Thymus (tissue), 11 donors: ENCODE measurements around the gene MCHR1. TPM values are rescaled to one million over a fixed set of nuclear protein-coding genes. Genes with fewer than 3 reads are reported as not detected.

Experiments used
- DNase-seq, 9 donors: peaks; one replicate each; pipeline ENCODE4 v3.0.0-alpha.2; 2013; ENCODE audit warnings: low spot score in 9 of 9, low read depth in 6 of 9, missing footprints in 1 of 9
- H3K27ac ChIP-seq, 2 donors: one replicate each; pipeline ENCODE4 v1.5.1; 2013; ENCODE audit warnings: control low read depth in 1 of 2, low read depth in 1 of 2, low read length in 1 of 2, mild to moderate bottlenecking in 1 of 2, moderate library complexity in 1 of 2
- H3K27me3 ChIP-seq, 2 donors: one replicate each; pipeline ENCODE4 v1.5.1; 2013; ENCODE audit warnings: low read length in 1 of 2; ENCODE audit not compliant: control insufficient read depth in 2 of 2, insufficient read depth in 1 of 2
- H3K36me3 ChIP-seq, 2 donors: one replicate each; pipeline ENCODE4 v1.5.1; 2013; ENCODE audit warnings: low read length in 1 of 2, mild to moderate bottlenecking in 1 of 2, moderate library complexity in 1 of 2; ENCODE audit not compliant: control insufficient read depth in 2 of 2, insufficient read depth in 2 of 2
- H3K4me1 ChIP-seq, 2 donors: one replicate each; pipeline ENCODE4 v1.5.1; 2013; ENCODE audit warnings: low read length in 2 of 2; ENCODE audit not compliant: control insufficient read depth in 2 of 2, insufficient read depth in 2 of 2
- H3K4me3 ChIP-seq, 2 donors: one replicate each; pipeline ENCODE4 v1.5.1; 2013; ENCODE audit warnings: low read length in 2 of 2, control low read depth in 1 of 2, mild to moderate bottlenecking in 1 of 2
- H3K9me3 ChIP-seq, 2 donors: one replicate each; pipeline ENCODE4 v1.5.1; 2013; ENCODE audit warnings: low read length in 1 of 2, mild to moderate bottlenecking in 1 of 2; ENCODE audit not compliant: control insufficient read depth in 2 of 2, insufficient read depth in 1 of 2
- WGBS: extraction: QIAGEN DNeasy Blood & Tissue Kit; methylation state at CpG from one replicate; pipeline ENCODE4 v1.1.7; 2013; 5-methylcytosine and 5-hydroxymethylcytosine counted together
- polyA plus RNA-seq: library from polyadenylated mRNA; stranded (reverse); fragments of 200-250 nt; gene quantifications from one replicate; pipeline ENCODE4 v1.2.3, GENCODE V29; 2013
- total RNA-seq: library from RNA; stranded (reverse); fragments of 120-200 nt; gene quantifications from one replicate; pipeline ENCODE4 v1.2.4, GENCODE V29; 2013
- donor health status: healthy.

The MCHR1 gene
- total and polyA plus RNA-seq, 2 donors: 0.24 to 0.39 TPM

DNA sequence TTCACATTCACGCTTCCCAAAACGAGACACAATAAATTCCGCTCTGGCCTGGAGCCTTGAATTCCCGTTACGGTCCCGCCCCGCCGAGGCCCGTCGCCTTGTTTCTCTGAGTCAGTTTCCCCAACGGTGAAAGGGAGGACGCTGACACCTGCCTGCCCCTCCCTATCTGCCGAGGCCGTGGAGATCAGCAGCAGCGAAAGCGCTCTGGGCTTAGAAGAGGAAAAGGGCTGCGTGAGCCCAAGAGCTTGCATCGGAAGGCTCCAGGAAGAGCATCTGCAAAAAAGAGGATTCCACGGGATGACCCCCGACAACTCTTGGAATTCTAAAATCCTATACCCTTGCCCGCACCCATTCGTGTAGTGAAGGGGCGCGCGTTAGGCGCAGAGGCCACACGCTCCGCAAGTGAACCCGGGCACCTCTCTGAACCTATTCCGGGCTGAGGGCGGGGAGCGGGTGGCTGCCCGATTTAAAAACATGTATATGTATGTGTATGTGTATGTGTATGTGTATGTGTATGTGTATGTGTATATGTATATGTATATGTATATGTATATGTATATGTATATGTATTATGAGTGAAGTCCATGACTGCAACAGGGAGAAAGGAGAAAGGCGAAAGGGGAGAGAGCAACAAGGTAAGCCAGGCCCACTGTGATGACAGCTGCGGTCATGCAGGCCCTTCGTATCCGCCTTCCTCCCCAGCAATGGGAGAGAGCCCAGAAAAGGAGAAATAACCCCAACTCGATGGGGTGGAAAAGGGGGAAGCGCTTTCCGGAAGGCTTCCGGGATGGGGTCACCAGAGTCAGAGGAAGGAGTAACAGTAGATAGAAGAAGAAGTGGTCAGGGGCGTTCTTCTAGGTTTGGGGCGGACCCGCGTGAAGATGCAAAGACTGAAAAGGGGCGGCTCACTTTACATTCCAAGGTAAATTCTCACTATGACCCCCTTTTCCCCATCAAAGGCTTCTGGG lies 41.8 kb upstream of the MCHR1 start:
- Histone ChIP-seq H3K27ac (peak overlapping the region; percentile 78 to 81), H3K4me1 (peaks cover 11 to 22% of the 10 kb centered on the region in 2 donors), H3K27me3 (no peaks in the 10 kb centered on the region), H3K36me3 (no peaks in the 10 kb centered on the region), H3K4me3 (peak overlapping the region; percentile 67 to 87), H3K9me3 (no peaks in the 10 kb centered on the region)
- DNase-seq: peak in 3 of 9 donors; percentile 48 to 54 (median 51)
- 12% methylated on average over 46 of the region's 46 CpGs for WGBS

DNA sequence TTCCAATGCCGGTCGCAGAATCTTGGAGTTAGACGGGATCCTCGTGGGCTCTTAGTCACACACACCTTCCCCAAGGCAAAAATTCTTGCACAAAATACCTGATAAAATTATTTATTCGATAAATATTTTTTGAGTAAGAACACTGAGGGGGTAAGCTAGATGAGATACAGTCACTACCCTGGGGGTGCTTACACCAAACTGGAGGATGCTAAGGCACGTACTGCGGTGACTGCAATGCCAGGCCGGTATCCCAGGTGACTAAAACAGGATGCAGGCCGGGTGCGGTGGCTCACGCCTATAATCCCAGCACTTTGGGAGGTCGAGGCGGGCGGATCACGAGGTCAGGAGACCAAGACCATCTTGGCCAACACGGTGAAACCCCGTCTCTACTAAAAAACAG lies 41.0 kb upstream of the MCHR1 start:
- H3K27ac ChIP-seq: no peak overlapping the region
- 98% methylated on average over 17 of the region's 17 CpGs for WGBS
- H3K27me3 ChIP-seq: no peaks in the 10 kb centered on the region
- H3K36me3 ChIP-seq: no peaks in the 10 kb centered on the region
- no peak overlapping the region for H3K4me3 ChIP-seq
- no peaks in the 10 kb centered on the region for H3K9me3 ChIP-seq
- DNase-seq: no peak
- H3K4me1 ChIP-seq: peaks cover 11 to 22% of the 10 kb centered on the region in 2 donors

DNA sequence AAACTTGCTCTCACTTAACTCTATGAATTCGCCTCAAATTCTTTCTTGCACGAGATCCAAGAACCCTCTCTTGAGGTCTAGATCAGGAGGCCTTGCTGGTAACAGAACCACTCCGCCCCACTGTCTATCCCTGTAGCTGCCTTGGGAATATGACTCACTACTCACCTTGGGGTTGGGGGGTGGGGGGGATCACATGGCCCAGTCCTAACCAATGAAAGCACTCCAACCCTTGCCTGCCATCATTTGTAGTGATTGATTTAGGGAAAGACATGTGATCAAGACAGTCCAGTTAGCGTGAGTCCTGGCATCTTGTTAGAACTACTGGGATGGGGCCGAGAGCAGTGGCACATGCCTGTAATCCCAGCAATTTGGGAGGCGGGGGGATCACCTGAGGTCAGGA lies 38.0 kb upstream of the MCHR1 start:
- no peak overlapping the region for H3K27ac ChIP-seq
- H3K27me3 ChIP-seq: no peaks in the 10 kb centered on the region
- H3K4me1 ChIP-seq: peaks cover 4 to 10% of the 10 kb centered on the region in 2 donors
- H3K4me3 ChIP-seq: no peak overlapping the region
- no peaks in the 10 kb centered on the region for H3K9me3 ChIP-seq
- no peak for DNase-seq
- no peaks in the 10 kb centered on the region for H3K36me3 ChIP-seq
- 97% methylated on average over 6 of the region's 6 CpGs for WGBS

DNA sequence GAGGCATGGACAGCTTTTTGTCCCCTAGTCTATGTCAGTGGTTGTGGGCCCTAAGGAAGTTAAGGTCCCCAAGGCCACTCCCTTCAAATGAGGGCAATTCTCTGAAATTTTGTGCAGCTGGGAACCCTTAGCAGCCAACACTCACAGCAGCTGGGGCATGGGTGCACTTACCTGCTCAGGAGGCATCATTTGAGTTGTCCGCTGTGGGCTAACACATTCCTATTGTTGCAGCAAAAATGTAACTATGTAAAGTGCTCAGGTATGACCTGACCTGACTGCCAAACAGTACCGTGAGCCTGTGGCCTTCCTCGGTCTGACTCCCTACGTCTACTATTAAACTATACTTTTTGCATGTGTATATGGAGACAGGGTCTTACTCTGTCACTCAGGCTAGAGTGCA lies 37.0 kb upstream of the MCHR1 start:
- no peak for DNase-seq
- Histone ChIP-seq H3K4me1 (peaks cover 4 to 12% of the 10 kb centered on the region in 2 donors), H3K4me3 (no peak overlapping the region), H3K27me3 (no peaks in the 10 kb centered on the region), H3K9me3 (no peaks in the 10 kb centered on the region), H3K36me3 (no peaks in the 10 kb centered on the region), H3K27ac (no peak overlapping the region)
- WGBS: 98% methylated on average over 4 of the region's 4 CpGs

DNA sequence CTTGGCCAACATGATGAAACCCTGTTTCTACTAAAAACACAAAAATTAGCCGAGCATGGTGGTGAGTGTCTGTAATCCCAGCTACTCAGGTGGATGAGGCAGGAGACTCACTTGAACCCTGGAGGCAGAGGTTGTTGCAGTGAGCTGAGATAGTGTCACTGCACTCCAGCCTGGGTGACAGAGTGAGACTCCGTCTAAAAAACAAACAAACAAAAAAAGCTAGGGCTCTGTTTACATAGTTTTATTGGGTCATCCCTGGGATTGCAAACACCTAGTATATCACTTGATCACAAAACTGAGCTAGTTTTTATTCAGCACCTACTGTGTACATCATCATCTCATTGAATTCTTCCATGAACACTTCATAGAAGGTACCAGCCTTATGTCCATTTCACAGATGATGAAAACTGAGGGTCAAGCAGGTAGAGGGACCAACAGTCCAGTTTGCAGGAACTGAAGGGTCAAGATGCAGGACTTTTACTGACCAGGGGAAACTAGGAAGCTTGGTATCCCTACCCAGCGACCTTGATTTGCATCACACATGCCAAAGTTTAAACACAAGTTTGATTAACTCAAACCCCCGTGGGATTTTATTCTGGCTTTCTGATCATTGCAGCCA lies 33.6 kb upstream of the MCHR1 start:
- no peak for DNase-seq
- WGBS: 82% methylated on average over 4 of the region's 4 CpGs
- H3K9me3 ChIP-seq: no peaks in the 10 kb centered on the region
- no peaks in the 10 kb centered on the region for H3K27me3 ChIP-seq
- H3K27ac ChIP-seq: no peak overlapping the region
- peaks cover 0 to 8% of the 10 kb centered on the region in 2 donors for H3K4me1 ChIP-seq
- no peak overlapping the region for H3K4me3 ChIP-seq
- H3K36me3 ChIP-seq: no peaks in the 10 kb centered on the region

DNA sequence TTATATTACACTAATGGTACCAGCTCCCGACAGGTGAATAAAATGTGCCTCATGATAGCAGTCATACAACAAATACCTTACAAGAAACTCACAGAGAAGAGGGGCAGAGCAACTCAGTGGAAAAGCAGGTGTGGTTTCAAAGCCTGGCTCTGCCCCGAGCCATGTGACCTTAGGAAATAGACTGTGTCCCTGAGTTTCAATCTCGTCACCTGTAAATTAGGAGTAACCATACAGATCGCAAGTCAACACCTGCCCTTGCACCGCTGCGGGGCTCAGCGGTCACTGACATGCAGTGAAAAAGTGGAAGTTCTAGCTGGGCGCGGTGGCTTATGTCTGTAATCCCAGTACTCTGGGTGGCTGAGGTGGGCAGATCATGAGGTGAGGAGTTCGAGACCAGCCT lies 30.9 kb upstream of the MCHR1 start:
- 93% methylated on average over 10 of the region's 10 CpGs for WGBS
- peak overlapping the region in 1 of 2 donors; percentile 43 for H3K27ac ChIP-seq
- H3K4me1 ChIP-seq: peaks cover 0 to 15% of the 10 kb centered on the region in 2 donors
- no peaks in the 10 kb centered on the region for H3K9me3 ChIP-seq
- H3K4me3 ChIP-seq: no peak overlapping the region
- no peak for DNase-seq
- no peaks in the 10 kb centered on the region for H3K27me3 ChIP-seq
- no peaks in the 10 kb centered on the region for H3K36me3 ChIP-seq

DNA sequence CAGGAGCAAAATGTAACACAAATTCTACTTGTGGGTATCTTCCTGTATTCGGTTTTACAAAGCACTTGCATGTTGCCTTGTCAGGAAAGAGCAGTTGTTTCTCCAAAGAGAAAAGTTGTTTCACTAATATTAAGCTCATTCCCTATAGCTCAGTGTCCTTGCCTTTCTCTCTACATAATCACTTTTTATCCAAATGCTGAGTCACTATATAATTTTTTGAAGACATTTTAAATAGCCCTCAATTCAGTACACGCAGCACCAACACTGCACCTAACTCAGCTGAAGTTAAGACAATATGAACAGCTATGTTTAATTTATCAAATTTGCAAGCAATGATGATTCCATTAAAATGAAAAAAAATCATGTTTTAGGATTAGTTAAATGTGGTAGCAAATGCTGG lies 28.2 kb upstream of the MCHR1 start:
- peak overlapping the region in 1 of 2 donors; percentile 76 for H3K27ac ChIP-seq
- 82% methylated on average over 2 of the region's 2 CpGs for WGBS
- peaks cover 0 to 8% of the 10 kb centered on the region in 2 donors for H3K36me3 ChIP-seq

DNA sequence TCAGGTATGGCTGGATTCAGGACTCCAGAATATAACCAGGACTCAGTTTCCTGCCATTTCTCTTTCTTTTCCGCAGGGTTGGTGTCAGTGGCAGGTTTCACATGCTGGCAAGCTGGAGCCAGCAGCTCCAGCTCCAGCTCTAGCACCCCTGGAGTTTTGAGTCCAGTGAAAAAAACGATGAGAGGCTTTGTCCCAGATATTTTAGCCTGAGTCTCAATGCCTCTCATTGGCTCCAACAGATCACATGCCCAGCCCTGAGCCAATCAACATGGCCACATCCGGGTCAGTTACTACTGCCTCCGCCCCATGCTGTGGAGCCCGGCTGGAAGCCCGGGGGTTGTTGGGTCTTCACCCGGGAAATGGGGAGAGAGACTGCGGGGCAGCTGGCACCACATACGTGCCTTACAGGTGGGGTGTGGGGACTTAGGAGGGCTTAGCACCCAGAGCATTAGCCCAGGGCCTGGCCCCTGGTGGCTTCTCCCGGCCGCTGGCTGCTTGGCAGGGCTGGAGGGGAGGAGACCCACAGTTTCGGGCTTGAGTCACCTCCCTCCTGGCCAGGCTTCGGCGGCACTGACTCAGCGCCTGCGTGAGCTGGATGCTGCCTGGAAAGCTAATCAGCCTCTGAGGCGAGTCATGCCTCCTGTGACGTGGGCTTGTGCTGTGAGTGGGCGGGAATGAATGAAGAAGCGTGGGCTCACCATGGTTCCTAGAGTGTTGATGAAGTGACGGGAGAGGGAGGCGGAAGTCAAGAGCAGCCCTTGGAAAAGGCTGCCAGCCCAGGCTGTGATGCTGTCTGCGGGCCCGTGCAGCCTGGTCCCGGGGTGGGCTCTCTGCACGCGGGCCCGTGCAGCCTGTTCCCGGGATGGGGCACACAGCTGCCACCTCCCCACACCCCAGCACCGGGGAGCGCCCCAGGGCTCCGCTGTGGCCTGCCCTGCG lies 27.5 kb upstream of the MCHR1 start:
- whole genome bisulfite sequencing: 88% methylated on average over 33 of the region's 33 CpGs
- H3K4me1 ChIP-seq: peaks cover 0 to 19% of the 10 kb centered on the region in 2 donors
- peak in 1 of 9 donors; percentile 49 for DNase-seq

More for the DNA sequence above, 28.2 kb upstream of the MCHR1 start:
- no peak for DNase-seq
- no peak overlapping the region for H3K4me3 ChIP-seq
- H3K4me1 ChIP-seq: peaks cover 0 to 22% of the 10 kb centered on the region in 2 donors
- no peaks in the 10 kb centered on the region for H3K9me3 ChIP-seq
- no peaks in the 10 kb centered on the region for H3K27me3 ChIP-seq

More for the DNA sequence above, 27.5 kb upstream of the MCHR1 start:
- Histone ChIP-seq H3K27ac (peak overlapping the region; percentile 76 to 86), H3K9me3 (no peaks in the 10 kb centered on the region), H3K4me3 (peak overlapping the region; percentile 29 to 30), H3K27me3 (no peaks in the 10 kb centered on the region), H3K36me3 (peaks cover 0 to 8% of the 10 kb centered on the region in 2 donors)
